ENCODE results near the gene HOXC10.
A peak's percentile ranks its signal among the peaks of the same experiment; 100 is the strongest.

GRCh38 chr12:54032627-54033100, 47.7 kb downstream of the HOXC10 start, which contains the start of gene HOXC5:
- TF ChIP-seq CTCF (conservative IDR thresholded peaks at IDR 0.05 in 1 of 2, IDR thresholded peaks at IDR 0.05 in 1 of 2; ENCODE audit: extremely low read depth in 1 of 2, insufficient read depth in 1 of 2, low read depth in 1 of 2, low read length in 2 of 2) (peak; percentile 94 to 95), EZH2 (IDR thresholded peaks at IDR 0.05; ENCODE audit: borderline replicate concordance, low read length) (no peak)

Measured in mammary epithelial cell (primary cell).